Measurements from ENCODE around the gene TAS2R9. TPM values are rescaled to one million over a fixed set of nuclear protein-coding genes. Genes with fewer than 3 reads are reported as not detected.

The TAS2R9 gene
- total and polyA plus RNA-seq, 2 of the 13 experiments (the other 11 are each of a cell fraction or from before 2014, with no cell fraction given), result 0.11 TPM; not detected in 1

GRCh38 chr12:10771132-10771733 lies 38.7 kb downstream of the TAS2R9 start (continued):
- TF ChIP-seq ARID3A (IDR thresholded peaks at IDR 0.05; ENCODE audit: low read depth, low read length) (peak; percentile 76), SMC3 (IDR thresholded peaks at IDR 0.05; ENCODE audit: low read length) (peak; percentile 80), CEBPG (CRISPR knock-in tag; IDR thresholded peaks at IDR 0.05) (peak; percentile 11; the same call in 1 of the 2 replicates)

- no peak overlapping the region for H3K9ac ChIP-seq (ENCODE audit: insufficient read depth, low read depth, low read length)
- intact Hi-C loops (cut with micrococcal nuclease; ENCODE audit: unreplicated experiment) (no loop called here), in situ Hi-C loops (cut with HindIII; ENCODE audit: extremely low pct_ligation_motif_present, low pct_unique_long_range_greater_than_20kb) (no loop called here)
- 1% methylated on average over 2 of the region's 2 CpGs for WGBS (ENCODE audit: low lambda C conversion rate)
- CTCF ChIA-PET (ENCODE audit: low intra/inter-chr PET ratio, low total read pairs), result no interaction called here
- H3K4me3 ChIP-seq (replicated peaks in 1 of 3; ENCODE audit: insufficient read depth in 1 of 3, low read depth in 2 of 3, low read length in 3 of 3), result no peak overlapping the region
- no peaks in the 10 kb centered on the region for H4K20me1 ChIP-seq (ENCODE audit: insufficient read depth, low read length)
- H3K4me2 ChIP-seq (ENCODE audit: low read depth, low read length), result no peak overlapping the region
- no peak for ATAC-seq
- FAIRE-seq, result no peak
- no peaks in the 10 kb centered on the region for H3K79me2 ChIP-seq (ENCODE audit: insufficient read depth, low read length)
- TF ChIP-seq KDM3A (CRISPR knock-in tag; IDR thresholded peaks at IDR 0.05; ENCODE audit: low read depth) (no peak), JARID2 (CRISPR knock-in tag; IDR thresholded peaks at IDR 0.05; ENCODE audit: insufficient replicate concordance) (no peak), MAFK (conservative IDR thresholded peaks at IDR 0.05 in 1 of 2, IDR thresholded peaks at IDR 0.05 in 1 of 2; ENCODE audit: low read length in 2 of 2) (no peak), KDM6A (CRISPR knock-in tag; IDR thresholded peaks at IDR 0.05; ENCODE audit: low read depth) (no peak)
- no peak for DNase-seq (ENCODE audit: low spot score)
- no peaks in the 10 kb centered on the region for H3K4me1 ChIP-seq (ENCODE audit: insufficient read depth, low read length)
- H3K27ac ChIP-seq (ENCODE audit: extremely low read length, insufficient read depth, low read length), result no peak overlapping the region
- no peaks in the 10 kb centered on the region for H3K27me3 ChIP-seq (ENCODE audit: control insufficient read depth in 1 of 2, insufficient read depth in 2 of 2, low read length in 2 of 2)
- POLR2A ChIA-PET, result no interaction called here
- H2AFZ ChIP-seq (ENCODE audit: low read length), result no peak overlapping the region
- H3K9me3 ChIP-seq (ENCODE audit: low read length), result peaks cover 16% of the 10 kb centered on the region
- no TSS peak for BruUV-seq (replicated peaks)
- no peaks in the 10 kb centered on the region for H3K36me3 ChIP-seq (replicated peaks in 1 of 2; ENCODE audit: control insufficient read depth in 1 of 2, insufficient read depth in 2 of 2, low read length in 2 of 2)
Observed at GRCh38 chr12:10759657-10760056, 50.3 kb downstream of the TAS2R9 start.

Small RNA genes lying within 50 kb of the gene (small RNA-seq; reads per million reads assigned to genes)
- gene PRR4 (ENCODE audit: insufficient read depth in 2 of 3, insufficient read length in 3 of 3, low read depth in 2 of 3, low replicate concordance in 1 of 3), result 0 reads per million in 3 experiments

Other genes starting within 250 kb of the TAS2R9 start
- gene MAGOHB, start 196.6 kb downstream of the TAS2R9 start, total RNA-seq (2016; rRNA removed; fragmentation: Illumina TruSeq; extraction: Trizol), result 49.8 and 84.5 TPM in 2 replicates
- gene MAGOHB, start 196.6 kb downstream of the TAS2R9 start, polyA plus RNA-seq (2011; rRNA removed), result 5.3 and 7.0 TPM in 2 replicates
- gene STYK1, start 136.1 kb downstream of the TAS2R9 start, total RNA-seq (2016; rRNA removed; fragmentation: Illumina TruSeq; extraction: Trizol), result not detected in 2 replicates
- gene STYK1, start 136.1 kb downstream of the TAS2R9 start, polyA plus RNA-seq (2011; rRNA removed), result not detected in 2 replicates
- gene YBX3, start 86.8 kb downstream of the TAS2R9 start, total RNA-seq (2016; rRNA removed; fragmentation: Illumina TruSeq; extraction: Trizol), result 62.6 and 77.5 TPM in 2 replicates
- gene YBX3, start 86.8 kb downstream of the TAS2R9 start, polyA plus RNA-seq (2011; rRNA removed), result 99.6 and 107 TPM in 2 replicates
- not detected in 2 replicates for gene TAS2R7, start 7.5 kb downstream of the TAS2R9 start, total RNA-seq (2016; rRNA removed; fragmentation: Illumina TruSeq; extraction: Trizol)
- gene TAS2R7, start 7.5 kb downstream of the TAS2R9 start, polyA plus RNA-seq (2011; rRNA removed), result not detected in 2 replicates
- gene TAS2R8, start 2.9 kb downstream of the TAS2R9 start, total RNA-seq (2016; rRNA removed; fragmentation: Illumina TruSeq; extraction: Trizol), result 0.09 TPM in 1 of 2 replicates, not detected in the other
- gene TAS2R8, start 2.9 kb downstream of the TAS2R9 start, polyA plus RNA-seq (2011; rRNA removed), result not detected in 2 replicates
- 1.00 TPM in 1 of 2 replicates, not detected in the other for gene TAS2R10, start 16.2 kb upstream of the TAS2R9 start, total RNA-seq (2016; rRNA removed; fragmentation: Illumina TruSeq; extraction: Trizol)
- gene TAS2R10, start 16.2 kb upstream of the TAS2R9 start, polyA plus RNA-seq (2011; rRNA removed), result 0.98 and 1.1 TPM in 2 replicates
- gene PRR4, start 39.3 kb upstream of the TAS2R9 start, total RNA-seq (2016; rRNA removed; fragmentation: Illumina TruSeq; extraction: Trizol), result 1.2 and 2.3 TPM in 2 replicates
- gene PRR4, start 39.3 kb upstream of the TAS2R9 start, polyA plus RNA-seq (2011; rRNA removed), result 5.4 and 6.0 TPM in 2 replicates
- 5.5 and 18.8 TPM in 2 replicates for gene PRH1, start 74.1 kb upstream of the TAS2R9 start, total RNA-seq (2016; rRNA removed; fragmentation: Illumina TruSeq; extraction: Trizol)
- 5.3 and 6.4 TPM in 2 replicates for gene PRH1, start 74.1 kb upstream of the TAS2R9 start, polyA plus RNA-seq (2011; rRNA removed)
- gene TAS2R13, start 99.4 kb upstream of the TAS2R9 start, total RNA-seq (2016; rRNA removed; fragmentation: Illumina TruSeq; extraction: Trizol), result 0.46 and 1.3 TPM in 2 replicates
- gene TAS2R13, start 99.4 kb upstream of the TAS2R9 start, polyA plus RNA-seq (2011; rRNA removed), result 0.27 and 0.33 TPM in 2 replicates
- 0.24 TPM in 1 of 2 replicates, not detected in the other for gene PRH2, start 119.1 kb upstream of the TAS2R9 start, total RNA-seq (2016; rRNA removed; fragmentation: Illumina TruSeq; extraction: Trizol)
- 0.48 and 1.3 TPM in 2 replicates for gene PRH2, start 119.1 kb upstream of the TAS2R9 start, polyA plus RNA-seq (2011; rRNA removed)
- 0.32 and 2.3 TPM in 2 replicates for gene TAS2R14, start 129.1 kb upstream of the TAS2R9 start, total RNA-seq (2016; rRNA removed; fragmentation: Illumina TruSeq; extraction: Trizol)
- 0.86 and 1.1 TPM in 2 replicates for gene TAS2R14, start 129.1 kb upstream of the TAS2R9 start, polyA plus RNA-seq (2011; rRNA removed)
- 0.28 and 2.2 TPM in 2 replicates for gene TAS2R50, start 176.7 kb upstream of the TAS2R9 start, total RNA-seq (2016; rRNA removed; fragmentation: Illumina TruSeq; extraction: Trizol)
- 0.17 and 0.46 TPM in 2 replicates for gene TAS2R50, start 176.7 kb upstream of the TAS2R9 start, polyA plus RNA-seq (2011; rRNA removed)
- 0.48 and 2.9 TPM in 2 replicates for gene TAS2R20, start 188.1 kb upstream of the TAS2R9 start, total RNA-seq (2016; rRNA removed; fragmentation: Illumina TruSeq; extraction: Trizol)
- gene TAS2R20, start 188.1 kb upstream of the TAS2R9 start, polyA plus RNA-seq (2011; rRNA removed), result 0.54 and 0.57 TPM in 2 replicates
- gene TAS2R19, start 212.5 kb upstream of the TAS2R9 start, total RNA-seq (2016; rRNA removed; fragmentation: Illumina TruSeq; extraction: Trizol), result 0.88 and 5.3 TPM in 2 replicates
- 0.30 and 0.62 TPM in 2 replicates for gene TAS2R19, start 212.5 kb upstream of the TAS2R9 start, polyA plus RNA-seq (2011; rRNA removed)
- 1.0 and 6.5 TPM in 2 replicates for gene TAS2R31, start 221.2 kb upstream of the TAS2R9 start, total RNA-seq (2016; rRNA removed; fragmentation: Illumina TruSeq; extraction: Trizol)
- 0.60 and 0.96 TPM in 2 replicates for gene TAS2R31, start 221.2 kb upstream of the TAS2R9 start, polyA plus RNA-seq (2011; rRNA removed)